ENCODE measurements around the gene ACTR3.

The ACTR3 gene

DNA sequence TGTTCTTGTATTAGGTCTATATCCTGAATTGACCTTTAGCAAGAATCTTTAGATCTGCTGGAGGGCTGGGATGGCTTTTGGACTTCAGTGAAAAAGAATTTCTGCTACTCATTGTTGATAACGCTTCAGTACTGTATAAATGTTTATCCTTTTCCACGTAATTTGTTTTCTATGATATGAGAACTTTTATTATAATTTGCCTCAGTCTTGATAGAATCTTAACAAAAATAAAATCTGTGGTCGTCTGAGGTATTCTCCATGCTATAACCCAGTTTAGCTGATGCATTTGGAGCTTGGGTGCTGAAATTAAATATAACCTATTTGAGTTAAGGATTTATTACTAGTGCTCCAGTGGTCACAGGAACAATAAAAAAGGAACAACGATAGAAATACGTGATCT lies 71.1 kb downstream of the ACTR3 start:
- no peaks in the 10 kb centered on the region for H3K27me3 ChIP-seq (ENCODE audit: low read length)
- H3F3A ChIP-seq (ENCODE audit: insufficient read depth), result peaks cover 47% of the 10 kb centered on the region
- H3K4me2 ChIP-seq (ENCODE audit: low read depth, low read length, poor library complexity, severe bottlenecking), result no peak overlapping the region
- no peaks in the 10 kb centered on the region for H3K79me2 ChIP-seq (ENCODE audit: insufficient read depth, low read length)
- H3K27ac ChIP-seq (ENCODE audit: low read depth, low read length), result no peak overlapping the region
- no peak overlapping the region for H3K4me3 ChIP-seq (ENCODE audit: insufficient read depth, low read length, poor library complexity, severe bottlenecking)
- no peak overlapping the region for H3K9ac ChIP-seq (ENCODE audit: low read length)
- no peaks in the 10 kb centered on the region for H3K9me2 ChIP-seq (replicated peaks; ENCODE audit: insufficient read depth, low read length)
- peaks cover 46% of the 10 kb centered on the region for H3K36me3 ChIP-seq (ENCODE audit: low read length)
- H4K20me1 ChIP-seq (ENCODE audit: low read depth, low read length), result peaks cover 10% of the 10 kb centered on the region; the same call in 1 of the 2 replicates
- TF ChIP-seq, protein P1, sequence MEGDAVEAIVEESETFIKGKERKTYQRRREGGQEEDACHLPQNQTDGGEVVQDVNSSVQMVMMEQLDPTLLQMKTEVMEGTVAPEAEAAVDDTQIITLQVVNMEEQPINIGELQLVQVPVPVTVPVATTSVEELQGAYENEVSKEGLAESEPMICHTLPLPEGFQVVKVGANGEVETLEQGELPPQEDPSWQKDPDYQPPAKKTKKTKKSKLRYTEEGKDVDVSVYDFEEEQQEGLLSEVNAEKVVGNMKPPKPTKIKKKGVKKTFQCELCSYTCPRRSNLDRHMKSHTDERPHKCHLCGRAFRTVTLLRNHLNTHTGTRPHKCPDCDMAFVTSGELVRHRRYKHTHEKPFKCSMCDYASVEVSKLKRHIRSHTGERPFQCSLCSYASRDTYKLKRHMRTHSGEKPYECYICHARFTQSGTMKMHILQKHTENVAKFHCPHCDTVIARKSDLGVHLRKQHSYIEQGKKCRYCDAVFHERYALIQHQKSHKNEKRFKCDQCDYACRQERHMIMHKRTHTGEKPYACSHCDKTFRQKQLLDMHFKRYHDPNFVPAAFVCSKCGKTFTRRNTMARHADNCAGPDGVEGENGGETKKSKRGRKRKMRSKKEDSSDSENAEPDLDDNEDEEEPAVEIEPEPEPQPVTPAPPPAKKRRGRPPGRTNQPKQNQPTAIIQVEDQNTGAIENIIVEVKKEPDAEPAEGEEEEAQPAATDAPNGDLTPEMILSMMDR (IDR thresholded peaks at IDR 0.05; ENCODE audit: insufficient read depth, low read length, poor library complexity, severe bottlenecking), result no peak
- TF ChIP-seq EZH2phosphoT487 (conservative IDR thresholded peaks at IDR 0.05; ENCODE audit: low read length), result no peak
- no peak overlapping the region for H2AFZ ChIP-seq (ENCODE audit: low read depth, low read length, severe bottlenecking)
- no peaks in the 10 kb centered on the region for H3K9me3 ChIP-seq (ENCODE audit: insufficient read depth, low read length)

DNA sequence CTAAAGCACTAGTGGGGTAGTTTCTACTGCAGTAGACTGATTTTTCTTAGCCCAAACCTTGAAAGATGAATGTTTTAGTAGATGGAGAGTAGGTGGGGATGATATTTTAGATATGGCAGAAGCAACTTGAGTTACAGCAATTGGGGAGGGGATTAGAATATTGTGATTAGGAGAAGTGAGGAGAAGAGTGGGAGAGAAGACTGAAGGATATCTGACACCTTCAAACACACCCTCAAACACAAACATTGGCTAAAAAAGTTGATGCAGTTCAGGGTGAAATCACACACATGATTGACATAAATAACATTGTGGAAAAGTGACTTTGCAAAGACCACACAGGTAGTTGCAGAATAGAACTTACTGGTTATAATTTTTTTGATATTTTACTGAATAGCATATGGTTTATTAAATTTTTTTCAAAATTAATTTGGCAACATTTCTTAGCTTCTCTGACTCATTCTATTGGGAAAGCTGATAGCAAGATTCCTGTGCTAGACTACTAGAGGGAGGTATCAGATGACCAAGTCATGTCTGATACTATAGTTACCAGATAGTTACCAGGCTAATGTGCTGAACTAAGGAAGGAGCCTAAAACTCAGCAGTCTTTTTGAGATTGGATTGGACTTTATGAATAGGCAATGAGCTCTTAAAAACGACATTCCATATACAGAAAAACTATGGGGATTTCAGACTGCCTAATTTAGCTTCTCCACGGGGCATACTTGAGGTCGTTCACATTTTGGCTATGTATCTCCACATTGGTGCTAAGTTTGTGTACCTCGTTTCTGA lies 73.0 kb downstream of the ACTR3 start:
- no peak overlapping the region for H3K4me2 ChIP-seq (ENCODE audit: low read depth, low read length, poor library complexity, severe bottlenecking)
- H4K20me1 ChIP-seq (ENCODE audit: low read depth, low read length), result peaks cover 10% of the 10 kb centered on the region; the same call in 1 of the 2 replicates
- no peak overlapping the region for H3K4me3 ChIP-seq (ENCODE audit: insufficient read depth, low read length, poor library complexity, severe bottlenecking)
- no peaks in the 10 kb centered on the region for H3K27me3 ChIP-seq (ENCODE audit: low read length)
- no peak overlapping the region for H3K27ac ChIP-seq (ENCODE audit: low read depth, low read length)
- no peaks in the 10 kb centered on the region for H3K79me2 ChIP-seq (ENCODE audit: insufficient read depth, low read length)
- no peaks in the 10 kb centered on the region for H3K9me2 ChIP-seq (replicated peaks; ENCODE audit: insufficient read depth, low read length)
- no peaks in the 10 kb centered on the region for H3K9me3 ChIP-seq (ENCODE audit: insufficient read depth, low read length)
- TF ChIP-seq, protein P1 (IDR thresholded peaks at IDR 0.05; ENCODE audit: insufficient read depth, low read length, poor library complexity, severe bottlenecking), result no peak
- no peak for TF ChIP-seq EZH2phosphoT487 (conservative IDR thresholded peaks at IDR 0.05; ENCODE audit: low read length)
- H3F3A ChIP-seq (ENCODE audit: insufficient read depth), result peaks cover 54% of the 10 kb centered on the region
- no peak overlapping the region for H3K9ac ChIP-seq (ENCODE audit: low read length)
- H2AFZ ChIP-seq (ENCODE audit: low read depth, low read length, severe bottlenecking), result no peak overlapping the region
- H3K36me3 ChIP-seq (ENCODE audit: low read length), result peaks cover 35% of the 10 kb centered on the region

DNA sequence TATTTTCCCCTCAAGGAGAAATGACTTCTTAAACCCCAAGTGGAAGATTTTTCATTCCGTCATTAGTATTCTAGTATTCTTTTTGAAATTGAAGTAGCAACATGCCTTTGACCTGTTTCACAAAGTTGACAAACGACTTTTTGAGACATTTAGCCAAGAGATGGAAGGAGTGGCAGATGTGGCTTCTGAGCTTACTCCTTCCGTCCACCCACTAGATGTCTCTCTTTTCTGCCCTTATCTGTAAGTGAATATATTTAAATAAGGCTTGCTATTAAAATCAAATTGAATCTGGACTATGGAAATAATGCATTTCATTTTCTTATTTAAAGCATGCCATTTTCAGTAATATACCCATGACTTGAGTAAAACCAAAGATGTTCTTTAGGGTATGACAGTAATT lies 74.1 kb downstream of the ACTR3 start:
- no peaks in the 10 kb centered on the region for H3K79me2 ChIP-seq (ENCODE audit: insufficient read depth, low read length)
- H3K27me3 ChIP-seq (ENCODE audit: low read length), result no peaks in the 10 kb centered on the region
- H4K20me1 ChIP-seq (ENCODE audit: low read depth, low read length), result 0 out of 2 replicates have a peak, but pooled peaks cover 6% of the 10 kb centered on the region
- no peak overlapping the region for H3K4me2 ChIP-seq (ENCODE audit: low read depth, low read length, poor library complexity, severe bottlenecking)
- H3K36me3 ChIP-seq (ENCODE audit: low read length), result peaks cover 24% of the 10 kb centered on the region
- no peak overlapping the region for H2AFZ ChIP-seq (ENCODE audit: low read depth, low read length, severe bottlenecking)
- no peaks in the 10 kb centered on the region for H3K9me3 ChIP-seq (ENCODE audit: insufficient read depth, low read length)
- H3K9me2 ChIP-seq (replicated peaks; ENCODE audit: insufficient read depth, low read length), result no peaks in the 10 kb centered on the region
- H3F3A ChIP-seq (ENCODE audit: insufficient read depth), result peaks cover 54% of the 10 kb centered on the region
- no peak overlapping the region for H3K4me3 ChIP-seq (ENCODE audit: insufficient read depth, low read length, poor library complexity, severe bottlenecking)
- H3K9ac ChIP-seq (ENCODE audit: low read length), result no peak overlapping the region
- H3K27ac ChIP-seq (ENCODE audit: low read depth, low read length), result no peak overlapping the region
- TF ChIP-seq, protein P1 (IDR thresholded peaks at IDR 0.05; ENCODE audit: insufficient read depth, low read length, poor library complexity, severe bottlenecking), result no peak
- no peak for TF ChIP-seq EZH2phosphoT487 (conservative IDR thresholded peaks at IDR 0.05; ENCODE audit: low read length)
